Measurements from ENCODE around the gene LPIN1. TPM values are rescaled to one million over a fixed set of nuclear protein-coding genes. Genes with fewer than 3 reads are reported as not detected.
A peak's percentile ranks its signal among the peaks of the same experiment; 100 is the strongest.
"Not testable (repeated sequence)": the region's sequence is repeated elsewhere in the genome, so short reads cannot be mapped to it uniquely, and the experiment has no call there.

Gene LPIN1
- polyA plus RNA-seq, 4 donors, result 17.2 to 28.6 (median 23.9) TPM

- not testable (repeated sequence) for DNase-seq (ENCODE audit: low read depth in 4 of 4, low spot score in 2 of 4)
Observed at GRCh38 chr2:11859975-11860374, 113.5 kb downstream of the LPIN1 start.

- no peak for DNase-seq (ENCODE audit: low read depth in 4 of 4, low spot score in 2 of 4)
Observed at GRCh38 chr2:11861044-11861443, 114.6 kb downstream of the LPIN1 start.

GRCh38 chr2:11862049-11862448 lies 115.6 kb downstream of the LPIN1 start:
- no peak for DNase-seq (ENCODE audit: low read depth in 4 of 4, low spot score in 2 of 4)

GRCh38 chr2:11863103-11863502 lies 116.7 kb downstream of the LPIN1 start:
- no peak for DNase-seq (ENCODE audit: low read depth in 4 of 4, low spot score in 2 of 4)

GRCh38 chr2:11863513-11864328 lies 117.3 kb downstream of the LPIN1 start:
- DNase-seq (ENCODE audit: low read depth in 4 of 4, low spot score in 2 of 4), result peak; percentile 58 to 77 (median 68)

- DNase-seq (ENCODE audit: low read depth in 4 of 4, low spot score in 2 of 4), result no peak
Observed at GRCh38 chr2:11864724-11865123, 118.3 kb downstream of the LPIN1 start.

- DNase-seq (ENCODE audit: low read depth in 4 of 4, low spot score in 2 of 4), result no peak
Observed at GRCh38 chr2:11865378-11865777, 118.9 kb downstream of the LPIN1 start.

GRCh38 chr2:11865805-11866204 lies 119.4 kb downstream of the LPIN1 start:
- no peak for DNase-seq (ENCODE audit: low read depth in 4 of 4, low spot score in 2 of 4)

- DNase-seq (ENCODE audit: low read depth in 4 of 4, low spot score in 2 of 4), result no peak
Observed at GRCh38 chr2:11866358-11867335, 120.2 kb downstream of the LPIN1 start.

- DNase-seq (ENCODE audit: low read depth in 4 of 4, low spot score in 2 of 4), result no peak
Observed at GRCh38 chr2:11867926-11868325, 121.5 kb downstream of the LPIN1 start.

- no peak for DNase-seq (ENCODE audit: low read depth in 4 of 4, low spot score in 2 of 4)
Observed at GRCh38 chr2:11869391-11869991, 123.1 kb downstream of the LPIN1 start.

- no peak for DNase-seq (ENCODE audit: low read depth in 4 of 4, low spot score in 2 of 4)
Observed at GRCh38 chr2:11870064-11870463, 123.6 kb downstream of the LPIN1 start.

- no peak for DNase-seq (ENCODE audit: low read depth in 4 of 4, low spot score in 2 of 4)
Observed at GRCh38 chr2:11870584-11870983, 124.2 kb downstream of the LPIN1 start.

- DNase-seq (ENCODE audit: low read depth in 4 of 4, low spot score in 2 of 4), result no peak
Observed at GRCh38 chr2:11871421-11871820, 125.0 kb downstream of the LPIN1 start.

GRCh38 chr2:11872247-11872947 lies 126.0 kb downstream of the LPIN1 start:
- no peak for DNase-seq (ENCODE audit: low read depth in 4 of 4, low spot score in 2 of 4)

GRCh38 chr2:11872948-11873269 lies 126.5 kb downstream of the LPIN1 start:
- no peak for DNase-seq (ENCODE audit: low read depth in 4 of 4, low spot score in 2 of 4)

- no peak for DNase-seq (ENCODE audit: low read depth in 4 of 4, low spot score in 2 of 4)
Observed at GRCh38 chr2:11873356-11874154, 127.1 kb downstream of the LPIN1 start.

- DNase-seq (ENCODE audit: low read depth in 4 of 4, low spot score in 2 of 4), result no peak
Observed at GRCh38 chr2:11874861-11875260, 128.4 kb downstream of the LPIN1 start.

GRCh38 chr2:11875481-11875880 lies 129.0 kb downstream of the LPIN1 start:
- DNase-seq (ENCODE audit: low read depth in 4 of 4, low spot score in 2 of 4), result no peak

GRCh38 chr2:11876436-11876835 lies 130.0 kb downstream of the LPIN1 start:
- DNase-seq (ENCODE audit: low read depth in 4 of 4, low spot score in 2 of 4), result no peak
